ENCODE data around the gene DNAH3.
"Not testable (repeated sequence)": the region's sequence is repeated elsewhere in the genome, so short reads cannot be mapped to it uniquely, and the experiment has no call there.

The DNAH3 gene

DNA sequence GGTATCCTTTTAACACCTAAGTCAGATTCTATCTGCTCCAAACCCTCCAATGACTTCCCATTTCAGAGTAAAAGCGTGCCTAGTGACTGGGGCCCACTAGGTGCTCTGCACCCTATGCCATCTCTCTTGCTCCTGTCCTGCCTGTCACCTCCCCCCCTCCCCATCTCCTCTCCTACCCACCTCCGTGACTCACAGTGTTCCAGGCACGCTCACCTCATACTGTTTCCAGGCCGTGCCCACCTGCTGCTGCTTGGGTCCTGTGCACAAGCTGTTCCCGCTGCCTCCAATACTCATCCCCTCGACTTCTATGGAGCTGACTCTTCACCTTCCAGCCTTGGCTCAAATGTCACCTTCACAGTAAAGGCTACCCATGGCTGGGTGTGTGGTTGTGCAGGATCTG, 21.7 kb downstream of the DNAH3 start:
- no peak for DNase-seq (ENCODE audit: low read depth)

DNA sequence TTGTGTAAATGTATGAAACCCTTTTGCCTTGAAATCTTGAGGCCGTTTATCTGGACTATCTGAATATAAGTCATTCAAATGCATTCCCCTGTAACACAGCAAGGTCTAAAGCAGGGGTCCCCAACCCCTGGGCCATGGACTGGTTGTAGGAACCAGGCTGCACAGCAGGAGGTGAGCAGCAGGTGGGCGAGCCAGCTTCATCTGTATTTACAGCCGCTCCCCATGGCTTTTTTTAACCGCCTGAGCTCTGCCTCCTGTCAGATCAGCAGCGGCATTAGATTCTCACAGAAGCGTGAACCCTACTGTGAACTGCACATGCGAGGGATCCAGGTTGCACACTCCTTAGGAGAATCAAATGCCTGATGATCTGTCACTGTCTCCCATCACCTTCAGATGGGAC, 24.1 kb downstream of the DNAH3 start:
- no peak for DNase-seq (ENCODE audit: low read depth)

DNA sequence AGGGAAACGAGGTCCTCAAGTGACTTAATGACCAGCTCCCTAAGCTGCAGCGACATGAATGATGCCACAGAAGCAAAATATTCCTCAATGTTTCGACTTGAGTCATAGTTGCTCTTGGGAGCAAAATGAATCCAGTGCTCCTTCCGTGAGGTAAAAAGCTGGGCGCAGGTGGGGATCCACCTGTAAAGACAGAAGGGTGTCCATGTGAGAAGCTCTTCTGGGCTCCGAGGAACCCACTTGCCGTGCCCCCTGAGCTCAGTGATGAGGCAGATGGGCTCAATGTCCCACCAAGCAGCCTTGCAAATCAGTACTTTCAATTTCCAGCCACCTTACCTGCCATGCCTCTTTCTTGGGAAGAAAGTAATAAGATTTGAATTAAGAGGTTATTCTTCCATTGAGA, 25.5 kb downstream of the DNAH3 start:
- no peak for DNase-seq (ENCODE audit: low read depth)

DNA sequence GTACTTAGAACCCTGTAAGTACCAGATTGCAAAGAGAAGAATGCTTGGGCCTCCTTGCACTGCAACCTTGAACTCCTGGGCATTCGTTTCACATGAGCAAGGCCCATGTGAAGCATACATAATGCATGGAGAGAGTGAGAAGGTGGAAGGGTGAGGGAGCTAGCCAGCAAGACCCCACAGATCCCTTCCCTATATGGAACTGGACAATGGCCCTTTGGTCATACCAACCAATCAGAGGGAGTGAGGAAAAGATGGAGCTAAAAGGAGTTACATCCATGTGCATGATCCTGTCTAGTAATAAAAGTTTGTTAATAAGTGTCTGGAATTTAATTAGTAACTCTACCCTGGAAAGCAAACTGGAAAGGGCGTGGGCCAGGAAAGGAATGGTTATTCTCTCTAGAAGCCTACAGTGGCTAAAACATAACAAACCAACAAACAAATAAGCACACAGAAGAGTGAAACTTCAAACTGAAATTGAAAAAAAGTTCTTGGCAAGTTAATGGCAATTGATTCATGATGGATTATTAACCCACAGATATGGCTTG, 29.6 kb downstream of the DNAH3 start:
- no peak for DNase-seq (ENCODE audit: low read depth)

DNA sequence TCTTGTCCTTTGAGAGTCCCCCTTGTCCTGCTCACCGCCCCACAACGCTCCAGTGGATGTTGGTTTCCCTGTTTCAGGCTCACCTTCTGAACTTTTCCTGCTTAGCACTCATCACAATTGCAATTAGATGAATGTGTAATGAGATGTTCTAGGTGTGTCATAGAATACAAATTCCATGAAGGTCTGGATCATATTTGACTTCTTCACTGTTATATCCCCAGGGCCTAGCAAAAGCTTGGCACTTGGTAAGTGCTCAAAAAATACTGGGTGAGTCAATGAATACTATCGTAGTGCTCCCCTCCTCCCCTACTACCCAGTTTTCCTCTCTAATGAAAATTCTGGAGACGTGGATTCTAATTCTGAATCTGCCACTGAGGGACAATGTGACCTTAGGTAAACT, 33.1 kb downstream of the DNAH3 start:
- DNase-seq (ENCODE audit: low read depth): no peak

DNA sequence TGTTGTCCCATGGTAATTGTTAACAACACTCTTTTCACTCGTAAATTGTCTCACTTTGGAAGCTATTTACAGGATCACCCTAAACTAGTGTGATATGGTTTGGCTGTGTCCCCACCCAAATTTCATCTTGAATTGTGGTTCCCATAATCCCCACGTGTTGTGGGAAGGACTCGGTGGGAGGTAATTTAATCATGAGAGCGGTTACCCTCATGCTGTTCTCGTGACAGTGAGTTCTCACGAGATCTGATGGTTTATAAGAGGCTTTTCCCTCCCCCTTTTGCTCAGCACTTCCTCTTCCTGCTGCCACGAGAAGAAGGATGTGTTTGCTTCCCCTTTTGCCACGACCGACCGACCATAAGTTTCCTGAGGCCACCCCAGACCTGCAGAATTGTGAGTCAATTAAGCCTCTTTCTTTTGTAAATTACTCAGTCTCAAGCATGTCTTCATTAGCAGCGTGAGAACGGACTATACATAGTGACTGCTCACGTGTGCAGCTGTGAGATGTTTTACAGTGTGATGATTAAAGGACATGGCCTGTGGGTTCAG, 34.4 kb downstream of the DNAH3 start:
- no peak for DNase-seq (ENCODE audit: low read depth)

DNA sequence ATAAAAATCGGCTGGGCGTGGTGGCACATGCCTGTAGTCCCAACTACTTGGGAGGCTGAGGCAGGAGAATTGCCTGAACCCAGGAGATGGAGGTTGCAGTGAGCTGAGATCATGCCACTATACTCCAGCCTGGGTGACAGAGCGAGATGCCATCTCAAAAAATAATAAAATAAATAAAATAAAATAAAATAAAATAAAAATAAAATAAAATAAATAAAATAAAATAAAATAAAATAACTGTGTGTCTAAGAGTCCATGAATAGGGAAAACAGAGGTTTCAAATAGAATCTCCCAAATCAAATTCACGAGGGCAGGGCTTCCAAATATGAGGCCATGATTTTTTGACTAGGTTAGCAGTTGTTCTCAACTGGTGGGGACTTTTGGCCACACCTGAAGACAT, 35.1 kb downstream of the DNAH3 start:
- DNase-seq (ENCODE audit: low read depth): not testable (repeated sequence)

DNA sequence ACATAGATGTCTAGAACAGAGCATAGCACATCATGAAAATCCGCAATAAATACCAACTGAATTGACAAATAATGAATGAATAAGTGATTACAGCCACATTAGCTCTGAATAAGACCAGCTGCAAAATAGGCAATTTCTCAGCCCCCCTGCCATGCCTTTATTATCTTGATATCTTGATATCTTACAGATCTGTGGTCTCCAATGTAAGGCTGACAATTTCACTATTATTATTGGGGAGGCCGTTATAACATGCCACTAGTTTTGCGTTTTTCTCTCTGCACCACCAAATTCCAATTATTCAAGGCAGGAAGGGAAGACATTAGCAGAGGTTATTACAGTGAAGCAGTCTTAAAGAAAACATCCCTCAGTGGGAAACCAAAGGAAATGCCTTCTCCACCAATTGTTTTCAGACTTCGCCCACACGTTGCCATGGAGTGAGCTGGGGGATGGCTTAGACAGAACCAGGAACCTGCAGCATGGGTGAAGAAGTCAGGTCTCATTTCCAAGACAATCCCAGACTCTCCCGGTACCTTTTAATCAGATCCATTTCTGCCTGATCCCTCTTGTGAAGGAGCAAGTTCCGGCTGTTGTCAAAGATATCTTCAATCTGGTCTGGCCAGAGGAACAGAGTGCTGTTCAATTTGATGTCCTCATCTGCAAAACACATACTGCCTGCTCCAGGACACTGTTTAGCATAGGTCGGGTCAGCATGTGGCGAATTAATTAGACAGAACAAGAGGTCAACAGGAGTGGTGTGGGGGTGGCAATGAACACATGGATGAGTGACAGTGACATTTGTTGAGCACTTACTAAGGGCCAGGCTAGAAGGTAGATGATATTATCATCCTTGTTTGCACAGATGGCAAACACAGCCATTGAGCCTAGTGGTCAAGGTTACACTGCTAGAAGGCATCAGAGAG, 46.4 kb downstream of the DNAH3 start:
- DNase-seq (ENCODE audit: low read depth): no peak

DNA sequence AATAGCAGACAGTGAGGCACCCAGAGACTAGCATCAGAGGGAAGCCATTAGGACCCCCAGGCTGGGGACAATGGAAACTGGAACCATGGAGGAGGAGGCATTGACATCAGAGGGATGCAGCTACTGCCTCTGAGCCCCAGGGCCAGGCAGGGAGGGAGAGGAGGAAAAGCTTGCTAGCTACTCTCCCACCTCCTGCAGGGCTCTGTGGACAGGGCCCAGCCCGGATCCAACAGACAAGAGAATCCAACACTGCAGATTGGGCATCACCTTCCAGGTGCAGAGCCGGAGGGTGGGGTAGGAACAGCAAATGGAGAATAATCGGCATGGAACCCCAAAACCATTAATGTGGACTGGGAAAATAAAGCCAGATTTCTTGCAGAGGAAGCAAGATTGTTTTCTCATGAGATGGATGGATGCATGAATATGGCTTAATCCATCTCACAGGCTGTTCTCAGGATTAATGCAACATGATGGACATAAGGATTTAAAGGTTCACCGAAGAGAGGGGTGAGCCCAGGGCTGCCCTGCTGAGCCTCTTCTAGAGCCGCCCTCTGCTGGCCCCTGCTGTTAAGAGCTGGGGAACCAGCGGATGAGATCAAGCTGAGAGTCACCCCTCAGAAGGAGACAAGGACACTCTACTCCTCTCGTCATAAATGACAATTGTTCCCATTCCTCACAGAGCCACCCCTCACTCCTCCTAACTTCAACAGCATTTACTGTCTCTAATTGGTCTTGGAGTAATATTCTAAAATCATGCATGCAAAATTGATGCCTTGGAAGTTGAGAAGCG, 48.8 kb downstream of the DNAH3 start:
- no peak for DNase-seq (ENCODE audit: low read depth)

DNA sequence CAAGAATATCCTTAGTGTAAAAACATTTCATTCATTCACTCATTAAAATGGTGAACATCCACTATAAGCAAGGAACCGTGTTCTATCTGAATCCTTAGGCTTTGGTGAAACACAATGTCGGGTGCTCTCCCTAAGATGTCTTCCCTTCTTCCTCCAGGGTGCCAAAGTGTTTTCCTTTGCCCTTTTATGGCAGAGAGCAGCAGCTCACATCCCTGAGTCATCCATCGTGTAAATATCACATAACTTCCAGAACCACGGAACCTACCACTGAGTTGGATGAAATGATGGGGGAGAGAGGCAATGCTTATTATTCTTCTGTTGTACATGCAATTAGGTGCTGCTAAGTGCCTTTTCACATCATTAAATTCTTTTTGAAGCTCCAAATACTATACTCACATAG, 50.2 kb downstream of the DNAH3 start:
- DNase-seq (ENCODE audit: low read depth): no peak

DNA sequence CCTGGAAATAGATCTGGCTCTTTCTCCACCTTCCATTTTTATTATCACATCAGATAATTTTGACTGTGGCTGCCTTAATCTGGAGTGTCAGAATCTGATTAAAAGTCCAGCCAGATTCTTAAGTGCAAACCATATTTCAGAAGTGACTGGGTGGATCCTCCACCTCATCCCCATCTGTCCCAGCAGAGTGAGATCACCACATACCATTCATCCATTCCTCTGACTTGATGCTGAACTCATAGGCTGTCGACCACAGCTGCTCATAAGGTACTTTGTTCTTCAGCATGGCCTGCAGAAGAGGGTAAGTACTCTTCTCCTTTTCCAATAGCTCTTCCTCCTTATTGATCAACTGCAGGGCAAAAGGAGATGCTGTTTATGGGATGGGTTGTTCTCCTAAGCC, 53.5 kb downstream of the DNAH3 start:
- no peak for DNase-seq (ENCODE audit: low read depth)

DNA sequence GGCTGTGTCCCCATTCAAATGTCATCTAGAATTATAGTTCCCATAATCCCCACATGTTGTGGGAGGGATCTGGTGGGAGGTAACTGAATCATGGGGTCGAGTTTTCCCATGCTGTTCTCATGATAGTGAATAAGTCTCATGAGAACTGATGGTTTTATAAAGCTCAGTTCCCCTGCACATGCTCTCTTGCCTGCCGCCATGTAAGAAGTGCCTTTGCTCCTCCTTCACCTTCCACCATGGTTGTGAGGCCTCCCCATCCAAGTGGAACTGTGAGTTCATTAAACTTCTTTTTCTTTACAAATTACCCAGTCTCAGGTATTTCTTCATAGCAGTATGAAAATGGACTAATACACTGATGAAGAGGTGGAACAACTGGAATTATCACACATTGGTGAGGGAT, 55.9 kb downstream of the DNAH3 start:
- not testable (repeated sequence) for DNase-seq (ENCODE audit: low read depth)

DNA sequence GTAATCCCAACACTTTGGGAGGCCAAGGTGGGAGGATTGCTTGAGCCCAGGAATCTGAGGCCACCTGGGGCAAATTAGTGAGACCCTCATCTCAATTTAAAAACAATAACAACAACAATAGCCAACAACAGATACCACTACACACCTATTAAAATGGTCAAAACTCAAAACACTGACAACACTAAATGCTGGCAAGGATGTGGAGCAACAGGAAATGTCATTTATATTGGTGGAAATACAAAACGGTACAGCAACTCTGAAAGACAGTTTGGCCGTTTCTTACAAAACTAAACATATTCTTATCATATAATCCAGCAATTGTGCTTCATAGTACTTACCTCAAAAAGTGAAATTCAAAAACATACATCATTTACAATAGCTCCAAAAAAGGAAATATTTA, 57.7 kb downstream of the DNAH3 start:
- no peak for DNase-seq (ENCODE audit: low read depth)

DNA sequence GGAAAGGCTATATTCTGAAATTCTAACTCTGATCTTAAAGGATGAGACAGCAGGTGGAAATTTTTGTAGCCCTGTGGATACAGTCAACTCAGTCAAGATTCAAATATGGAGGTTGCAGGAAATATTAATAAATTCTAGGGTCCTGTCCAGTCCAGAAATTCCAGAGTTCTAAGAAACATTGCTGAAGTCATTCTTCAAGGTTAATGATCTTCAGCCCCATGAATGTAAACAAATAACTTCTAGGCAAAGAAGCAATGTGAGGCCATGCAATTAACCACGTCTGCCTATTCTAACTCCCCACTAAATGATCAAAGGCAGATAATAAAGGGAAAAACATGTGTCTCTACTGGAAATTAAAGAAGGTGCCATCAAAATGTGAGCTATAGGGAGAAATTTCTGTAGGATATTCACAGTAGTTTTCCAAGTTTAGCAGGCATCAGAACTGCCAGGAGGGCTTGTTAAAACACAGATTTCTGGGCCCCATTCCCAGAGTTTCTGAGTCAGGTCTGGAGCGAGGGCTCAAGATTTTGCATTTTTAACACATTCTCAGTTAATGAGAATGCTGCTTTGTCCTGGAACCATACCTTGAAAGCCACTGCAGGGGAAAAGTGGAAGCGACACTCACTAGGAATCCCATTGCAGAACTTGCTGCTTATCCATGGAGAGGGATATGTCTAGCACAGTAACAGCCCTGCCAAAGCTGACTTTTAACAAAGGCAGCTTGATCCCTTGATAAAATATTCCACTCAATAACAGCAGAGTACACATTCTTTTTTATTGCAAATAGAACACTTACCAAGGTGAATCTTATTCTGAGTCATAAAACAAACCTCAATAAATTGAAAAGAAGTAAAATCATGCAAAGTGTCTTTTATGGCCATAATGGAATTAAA, 61.8 kb downstream of the DNAH3 start:
- DNase-seq (ENCODE audit: low read depth): no peak

DNA sequence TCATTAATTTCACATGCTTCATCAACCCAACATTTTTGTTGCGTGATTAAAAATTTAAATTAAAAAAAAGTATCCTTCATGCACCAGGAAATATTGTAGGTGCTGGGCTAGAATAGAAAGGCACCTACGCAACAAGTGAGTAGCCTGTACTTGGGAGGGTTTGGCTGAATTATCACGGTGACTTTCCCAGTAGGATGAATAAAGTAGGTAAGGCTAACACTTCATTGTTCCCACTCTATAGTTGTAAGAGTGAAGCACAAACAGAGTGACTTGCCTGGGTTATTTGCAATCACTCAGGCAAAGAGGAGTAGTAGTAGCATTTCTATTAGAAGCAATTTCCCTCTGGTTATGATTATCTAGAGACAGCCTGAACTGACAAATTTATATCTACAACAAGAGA, 62.5 kb downstream of the DNAH3 start:
- DNase-seq (ENCODE audit: low read depth): no peak

DNA sequence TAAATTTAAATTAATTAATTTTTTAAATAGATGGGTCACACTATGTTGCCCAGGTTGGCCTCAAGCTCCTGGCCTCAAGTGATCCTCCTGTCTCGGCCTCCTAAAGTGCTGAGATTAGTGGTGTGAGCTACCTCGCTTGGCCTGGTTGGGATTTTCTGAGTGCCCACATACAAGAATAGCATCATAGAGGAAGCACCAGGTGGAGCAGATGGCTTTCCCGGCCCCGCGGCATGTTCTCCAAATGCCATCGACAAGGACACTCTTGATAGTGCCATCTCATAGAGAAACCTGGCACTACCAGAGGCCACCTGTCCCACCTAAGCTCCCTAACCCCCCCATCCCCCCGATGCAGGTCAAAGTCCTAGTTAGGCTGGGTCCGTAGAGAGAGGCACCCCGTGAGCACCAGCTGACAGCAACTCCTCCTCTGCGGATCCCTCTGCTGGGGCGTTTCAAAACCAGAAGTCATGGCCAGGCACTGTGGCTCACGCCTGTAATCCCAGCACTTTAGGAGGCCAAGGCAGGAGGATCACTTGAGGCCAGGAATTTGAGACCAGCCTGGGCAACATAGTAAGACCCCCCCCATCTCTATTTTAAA, 65.9 kb downstream of the DNAH3 start:
- no peak for DNase-seq (ENCODE audit: low read depth)

DNA sequence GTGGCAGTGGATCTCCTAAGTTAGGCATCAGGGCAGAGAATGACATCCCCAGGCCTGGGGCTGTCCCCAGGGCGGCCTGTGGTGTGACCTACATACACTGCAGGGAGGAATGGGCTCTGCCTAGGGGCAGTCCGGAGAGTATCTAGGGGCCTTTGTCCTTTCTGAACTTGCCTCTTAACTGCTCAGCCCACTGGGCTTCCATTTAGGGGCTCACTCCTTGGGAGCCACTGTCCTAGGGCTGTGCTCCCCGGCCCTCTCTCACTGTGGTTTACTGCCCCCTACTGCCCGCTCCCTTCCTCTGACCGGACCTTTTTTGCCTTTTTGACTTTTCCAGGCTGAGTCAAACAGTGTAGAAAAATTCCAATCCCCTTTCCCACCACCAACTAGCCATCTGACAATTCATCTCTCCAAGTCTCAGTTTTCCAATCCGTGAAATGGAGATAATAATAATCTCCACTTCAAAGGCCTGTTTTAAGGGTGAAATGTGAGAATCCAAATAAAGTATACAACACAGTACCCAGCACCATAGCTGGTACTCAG, 66.8 kb downstream of the DNAH3 start:
- DNase-seq (ENCODE audit: low read depth): no peak

DNA sequence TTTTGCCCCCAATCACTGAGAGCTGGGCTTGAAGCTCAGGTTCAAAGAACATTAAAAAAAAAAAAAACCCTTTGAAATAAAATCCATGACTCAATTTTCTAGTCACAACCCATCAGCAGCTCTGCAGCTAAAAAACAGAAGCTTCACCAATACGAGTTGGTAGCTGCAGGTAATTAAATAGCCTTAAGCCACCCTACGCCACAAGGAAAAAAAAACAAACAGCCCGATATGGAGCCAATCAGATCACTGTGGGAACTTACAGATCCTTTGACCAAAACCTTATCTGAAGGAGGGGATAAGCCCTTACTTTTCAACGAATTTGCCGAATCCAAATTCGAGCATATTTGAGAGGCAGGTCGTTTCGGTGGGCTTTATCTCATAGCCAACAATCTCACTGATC, 69.3 kb downstream of the DNAH3 start:
- DNase-seq (ENCODE audit: low read depth): no peak

DNA sequence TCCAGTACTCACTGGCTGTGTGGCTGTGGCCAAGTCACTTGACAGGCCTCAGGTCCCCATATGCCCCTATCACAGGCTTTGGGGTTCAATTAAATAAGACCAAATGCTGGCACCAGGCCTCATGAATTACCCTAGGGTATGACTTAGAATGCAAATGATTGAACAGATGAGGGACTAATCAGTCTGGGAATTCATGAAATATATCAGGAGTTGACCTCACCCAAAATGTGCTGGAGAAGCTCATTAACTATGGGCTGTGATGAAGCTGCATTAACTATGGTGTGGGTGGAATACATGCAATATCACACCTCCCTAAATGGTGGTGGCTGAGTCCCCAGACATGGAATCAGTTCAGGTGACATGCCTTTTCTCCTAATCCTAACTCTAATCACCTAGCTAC, 72.1 kb downstream of the DNAH3 start:
- no peak for DNase-seq (ENCODE audit: low read depth)

DNA sequence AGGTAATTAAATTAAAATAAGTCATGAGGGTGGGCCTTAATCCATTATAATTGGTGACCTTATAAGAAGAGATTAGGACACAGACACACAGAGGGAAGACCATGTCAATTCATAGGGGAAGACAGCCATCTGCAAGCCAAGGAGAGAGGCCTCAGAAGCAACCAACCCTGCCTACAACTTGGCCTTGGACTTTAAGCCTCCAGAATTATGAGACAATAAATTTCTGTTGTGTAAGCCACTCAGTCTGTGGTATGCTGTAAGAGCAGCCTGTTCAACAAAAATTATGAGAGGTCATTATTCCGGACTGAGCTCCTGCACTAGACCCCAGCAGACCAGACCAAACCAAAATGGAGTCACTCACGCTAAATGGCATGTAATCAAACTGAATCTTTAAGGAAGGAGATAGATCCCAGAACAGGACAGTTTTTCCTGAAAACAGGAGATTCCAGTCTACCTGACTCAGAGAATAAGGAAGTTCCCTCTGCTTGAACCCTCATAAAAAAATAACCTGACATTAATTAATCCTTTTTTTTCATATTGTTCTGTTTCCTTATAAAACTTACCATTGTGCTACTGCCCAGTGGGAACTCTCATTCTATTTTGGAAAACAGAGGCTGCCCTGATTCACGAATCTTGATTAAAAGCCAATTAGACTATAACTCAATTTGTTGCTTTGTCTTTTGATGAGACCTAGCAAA, 74.3 kb downstream of the DNAH3 start:
- DNase-seq (ENCODE audit: low read depth): no peak
